K562 (cell line): Measurements from ENCODE around the gene HOXB5. TPM values are rescaled to one million over a fixed set of nuclear protein-coding genes. Genes with fewer than 3 reads are reported as not detected.

ENCODE experiments used
- ELF2 ChIP-seq: fragments of 250-450 bp; sonication (Bioruptor Pico); IDR thresholded peaks from 2 replicates; pipeline ENCODE4 v1.5.0; 2021; ENCODE audit warnings: mild to moderate bottlenecking
- FUS ChIP-seq: fragments of 200-400 bp; formaldehyde crosslinking; optimal IDR thresholded peaks from 2 replicates; pipeline ENCODE3; 2017; ENCODE audit warnings: low read depth, low read length
- KDM2B ChIP-seq: fragments of 250-450 bp; sonication (Bioruptor Pico); IDR thresholded peaks from 2 replicates; pipeline ENCODE4 v1.8.0; 2021; ENCODE audit warnings: mild to moderate bottlenecking, moderate library complexity
- NCOA4 ChIP-seq: fragments of 450-650 bp; IDR thresholded peaks from 2 replicates; pipeline ENCODE4 v1.6.1; 2018; ENCODE audit warnings: mild to moderate bottlenecking; ENCODE audit not compliant: partially characterized antibody
- PCBP2 ChIP-seq: fragments of 200-400 bp; formaldehyde crosslinking; IDR thresholded peaks from 2 replicates; pipeline ENCODE4 v1.6.1; 2018; ENCODE audit warnings: low read length, low read depth, mild to moderate bottlenecking, moderate library complexity; ENCODE audit not compliant: poor library complexity, severe bottlenecking
- TARDBP ChIP-seq: fragments of 450-650 bp; IDR thresholded peaks from 2 replicates; pipeline ENCODE4 v1.6.1; 2016
- U2AF1 ChIP-seq: fragments of 200-400 bp; formaldehyde crosslinking; optimal IDR thresholded peaks from 2 replicates; pipeline ENCODE3; 2017; ENCODE audit warnings: mild to moderate bottlenecking, low read depth, low read length, moderate library complexity
- ZKSCAN1 ChIP-seq: fragments of 150-350 bp; IDR thresholded peaks from 2 replicates; pipeline ENCODE4 v1.6.1; 2016; ENCODE audit warnings: low read depth, low read length
- ZNF318 ChIP-seq, 2 experiments: fragments of 450-650 bp; IDR thresholded peaks; 2 replicates each; pipeline ENCODE4 v1.6.1; 2016; ENCODE audit warnings: mild to moderate bottlenecking in 2 of 2, borderline replicate concordance in 1 of 2, low read depth in 1 of 2, moderate library complexity in 1 of 2
- ZNF780A ChIP-seq: fragments of 250-450 bp; sonication (Bioruptor Pico); IDR thresholded peaks from 2 replicates; pipeline ENCODE4 v1.5.0; 2021; ENCODE audit warnings: mild to moderate bottlenecking
- polyA plus RNA-seq, 8 experiments: library from polyadenylated mRNA; depleted of rRNA in 4 of 8; stranded (reverse) in 5 of 8; unstranded in 3 of 8; fragments of >200 nt; fragmentation: Nextera tagmentation in 2 of 8; fragmentation: Illumina TruSeq in 1 of 8; extraction: Ambion mirVana in 2 of 8; extraction: Trizol in 1 of 8; gene quantifications; 2 replicates each; pipeline versions ENCODE4 v1.2.1 to v1.2.3, GENCODE V29; 2011 to 2014; ENCODE audit warnings: inconsistent platforms in 1 of 8, missing spikeins in 1 of 8
- total RNA-seq, 7 experiments: library from RNA; depleted of rRNA in 6 of 7; stranded (reverse); fragments of >200 nt in 6 of 7; fragmentation: Illumina TruSeq in 2 of 7; extraction: Trizol in 2 of 7; gene quantifications; 2 replicates each; pipeline versions ENCODE4 v1.2.1 to v1.2.3, GENCODE V29; 2011 to 2021; ENCODE audit warnings: low replicate concordance in 1 of 7
- TF ChIP-seq, protein P1 (sequence below): fragments of 450-650 bp; IDR thresholded peaks from 2 replicates; pipeline ENCODE4 v1.7.0; 2016; ENCODE audit warnings: borderline replicate concordance
- TF ChIP-seq, protein P2 (sequence below): IDR thresholded peaks from 2 replicates; pipeline ENCODE4 v1.6.1; 2012; ENCODE audit warnings: low read depth, low read length, improper control_type of control experiment, borderline replicate concordance
- TF ChIP-seq, protein P3 (sequence below): fragments of 450-650 bp; IDR thresholded peaks from 2 replicates; pipeline ENCODE4 v1.6.1; 2016; ENCODE audit warnings: borderline replicate concordance

HOXB5 gene
- total and polyA plus RNA-seq, 9 of the 15 experiments (the other 6 are each of a cell fraction or from before 2014, with no cell fraction given) = 0.24 to 2.7 (median 0.65) TPM

- TF ChIP-seq, protein P1, sequence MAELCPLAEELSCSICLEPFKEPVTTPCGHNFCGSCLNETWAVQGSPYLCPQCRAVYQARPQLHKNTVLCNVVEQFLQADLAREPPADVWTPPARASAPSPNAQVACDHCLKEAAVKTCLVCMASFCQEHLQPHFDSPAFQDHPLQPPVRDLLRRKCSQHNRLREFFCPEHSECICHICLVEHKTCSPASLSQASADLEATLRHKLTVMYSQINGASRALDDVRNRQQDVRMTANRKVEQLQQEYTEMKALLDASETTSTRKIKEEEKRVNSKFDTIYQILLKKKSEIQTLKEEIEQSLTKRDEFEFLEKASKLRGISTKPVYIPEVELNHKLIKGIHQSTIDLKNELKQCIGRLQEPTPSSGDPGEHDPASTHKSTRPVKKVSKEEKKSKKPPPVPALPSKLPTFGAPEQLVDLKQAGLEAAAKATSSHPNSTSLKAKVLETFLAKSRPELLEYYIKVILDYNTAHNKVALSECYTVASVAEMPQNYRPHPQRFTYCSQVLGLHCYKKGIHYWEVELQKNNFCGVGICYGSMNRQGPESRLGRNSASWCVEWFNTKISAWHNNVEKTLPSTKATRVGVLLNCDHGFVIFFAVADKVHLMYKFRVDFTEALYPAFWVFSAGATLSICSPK = no peak
- TF ChIP-seq PCBP2 (no peak), FUS (no peak), KDM2B (CRISPR knock-in tag) (no peak), TARDBP (no peak), ZNF318 (IDR thresholded peaks at IDR 0.05; ENCODE audit: borderline replicate concordance in 1 of 2, low read depth in 1 of 2) (no peak), NCOA4 (no peak), ZKSCAN1 (no peak), U2AF1 (no peak), ZNF780A (CRISPR knock-in tag) (no peak), ELF2 (CRISPR knock-in tag) (no peak)
- TF ChIP-seq, protein P2, sequence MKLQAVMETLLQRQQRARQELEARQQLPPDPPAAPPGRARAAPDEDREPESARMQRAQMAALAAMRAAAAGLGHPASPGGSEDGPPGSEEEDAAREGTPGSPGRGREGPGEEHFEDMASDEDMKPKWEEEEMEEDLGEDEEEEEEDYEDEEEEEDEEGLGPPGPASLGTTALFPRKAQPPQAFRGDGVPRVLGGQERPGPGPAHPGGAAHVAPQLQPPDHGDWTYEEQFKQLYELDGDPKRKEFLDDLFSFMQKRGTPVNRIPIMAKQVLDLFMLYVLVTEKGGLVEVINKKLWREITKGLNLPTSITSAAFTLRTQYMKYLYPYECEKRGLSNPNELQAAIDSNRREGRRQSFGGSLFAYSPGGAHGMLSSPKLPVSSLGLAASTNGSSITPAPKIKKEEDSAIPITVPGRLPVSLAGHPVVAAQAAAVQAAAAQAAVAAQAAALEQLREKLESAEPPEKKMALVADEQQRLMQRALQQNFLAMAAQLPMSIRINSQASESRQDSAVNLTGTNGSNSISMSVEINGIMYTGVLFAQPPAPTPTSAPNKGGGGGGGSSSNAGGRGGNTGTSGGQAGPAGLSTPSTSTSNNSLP = no peak
- TF ChIP-seq, protein P3, sequence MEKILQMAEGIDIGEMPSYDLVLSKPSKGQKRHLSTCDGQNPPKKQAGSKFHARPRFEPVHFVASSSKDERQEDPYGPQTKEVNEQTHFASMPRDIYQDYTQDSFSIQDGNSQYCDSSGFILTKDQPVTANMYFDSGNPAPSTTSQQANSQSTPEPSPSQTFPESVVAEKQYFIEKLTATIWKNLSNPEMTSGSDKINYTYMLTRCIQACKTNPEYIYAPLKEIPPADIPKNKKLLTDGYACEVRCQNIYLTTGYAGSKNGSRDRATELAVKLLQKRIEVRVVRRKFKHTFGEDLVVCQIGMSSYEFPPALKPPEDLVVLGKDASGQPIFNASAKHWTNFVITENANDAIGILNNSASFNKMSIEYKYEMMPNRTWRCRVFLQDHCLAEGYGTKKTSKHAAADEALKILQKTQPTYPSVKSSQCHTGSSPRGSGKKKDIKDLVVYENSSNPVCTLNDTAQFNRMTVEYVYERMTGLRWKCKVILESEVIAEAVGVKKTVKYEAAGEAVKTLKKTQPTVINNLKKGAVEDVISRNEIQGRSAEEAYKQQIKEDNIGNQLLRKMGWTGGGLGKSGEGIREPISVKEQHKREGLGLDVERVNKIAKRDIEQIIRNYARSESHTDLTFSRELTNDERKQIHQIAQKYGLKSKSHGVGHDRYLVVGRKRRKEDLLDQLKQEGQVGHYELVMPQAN = no peak
These were observed 46.4 kb downstream of the HOXB5 start (continued) for GRCh38 chr17:48546924-48547807.
